ENCODE data around the gene ATP2C1. TPM values are rescaled to one million over a fixed set of nuclear protein-coding genes. Genes with fewer than 3 reads are reported as not detected.

The ATP2C1 gene
- total and polyA plus RNA-seq, 2 of the 13 experiments (the other 11 are each of a cell fraction or from before 2014, with no cell fraction given) = 32.4 to 37.6 TPM

DNA sequence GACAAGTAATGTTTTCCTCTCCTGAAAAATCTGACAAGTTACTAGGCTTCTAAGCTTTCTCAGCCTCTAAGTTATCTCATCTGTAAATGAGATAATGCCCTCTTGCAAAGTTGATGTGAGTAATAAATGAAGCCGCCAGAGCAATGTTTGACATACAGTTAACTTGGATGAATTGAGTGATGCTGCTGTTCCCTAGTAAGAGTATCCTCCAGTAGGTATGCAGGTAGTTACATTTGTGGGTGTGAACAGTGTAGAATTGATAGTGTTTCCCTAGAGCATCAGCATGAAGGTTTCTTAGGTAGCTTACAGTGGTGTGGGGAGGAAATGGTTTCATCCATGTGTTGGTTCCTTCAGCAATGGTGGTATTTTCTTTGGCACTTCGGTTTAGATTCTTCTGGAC is 3.4 kb downstream of the ATP2C1 start (continued):
- TF ChIP-seq, protein P1, sequence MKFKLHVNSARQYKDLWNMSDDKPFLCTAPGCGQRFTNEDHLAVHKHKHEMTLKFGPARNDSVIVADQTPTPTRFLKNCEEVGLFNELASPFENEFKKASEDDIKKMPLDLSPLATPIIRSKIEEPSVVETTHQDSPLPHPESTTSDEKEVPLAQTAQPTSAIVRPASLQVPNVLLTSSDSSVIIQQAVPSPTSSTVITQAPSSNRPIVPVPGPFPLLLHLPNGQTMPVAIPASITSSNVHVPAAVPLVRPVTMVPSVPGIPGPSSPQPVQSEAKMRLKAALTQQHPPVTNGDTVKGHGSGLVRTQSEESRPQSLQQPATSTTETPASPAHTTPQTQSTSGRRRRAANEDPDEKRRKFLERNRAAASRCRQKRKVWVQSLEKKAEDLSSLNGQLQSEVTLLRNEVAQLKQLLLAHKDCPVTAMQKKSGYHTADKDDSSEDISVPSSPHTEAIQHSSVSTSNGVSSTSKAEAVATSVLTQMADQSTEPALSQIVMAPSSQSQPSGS (CRISPR knock-in tag; IDR thresholded peaks at IDR 0.05) = no peak
- TF ChIP-seq, protein P2, sequence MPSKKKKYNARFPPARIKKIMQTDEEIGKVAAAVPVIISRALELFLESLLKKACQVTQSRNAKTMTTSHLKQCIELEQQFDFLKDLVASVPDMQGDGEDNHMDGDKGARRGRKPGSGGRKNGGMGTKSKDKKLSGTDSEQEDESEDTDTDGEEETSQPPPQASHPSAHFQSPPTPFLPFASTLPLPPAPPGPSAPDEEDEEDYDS (CRISPR knock-in tag; IDR thresholded peaks at IDR 0.05) = no peak
- no peak for TF ChIP-seq POLR2AphosphoS2 (IDR thresholded peaks at IDR 0.05; ENCODE audit: low read depth, low read length)

DNA sequence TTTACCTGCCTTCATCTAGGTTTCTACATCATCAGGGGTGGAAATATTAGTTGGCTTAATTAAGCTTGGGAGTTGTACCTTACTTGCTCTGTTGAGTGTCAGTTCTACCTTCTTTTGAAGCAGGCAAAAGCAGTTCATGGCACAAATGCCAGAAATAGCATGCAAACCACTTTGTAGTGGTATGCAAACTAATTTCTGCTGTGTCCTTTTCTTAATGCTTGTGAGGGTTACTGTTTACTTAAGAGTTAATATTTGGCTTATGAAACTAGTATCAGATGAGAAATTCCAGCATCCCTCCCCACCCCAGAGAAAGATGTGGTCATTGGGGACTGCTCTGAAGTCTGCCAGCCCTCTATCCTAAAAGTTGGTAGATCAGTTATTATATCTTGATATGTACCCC is 7.1 kb downstream of the ATP2C1 start:
- Histone ChIP-seq H4K20me1 (ENCODE audit: insufficient read depth, low read length) (no peaks in the 10 kb centered on the region), H3K4me2 (ENCODE audit: low read depth, low read length) (no peak overlapping the region), H3K79me2 (ENCODE audit: insufficient read depth, low read length) (peaks cover 73% of the 10 kb centered on the region), H3K4me1 (ENCODE audit: insufficient read depth, low read length) (peaks cover 36% of the 10 kb centered on the region), H3K27ac (ENCODE audit: extremely low read length, insufficient read depth, low read length) (no peak overlapping the region), H3K4me3 (replicated peaks in 1 of 3; ENCODE audit: insufficient read depth in 1 of 3, low read depth in 2 of 3, low read length in 3 of 3) (no peak overlapping the region), H3K36me3 (replicated peaks in 1 of 2; ENCODE audit: control insufficient read depth in 1 of 2, insufficient read depth in 2 of 2, low read length in 2 of 2) (no peaks in the 10 kb centered on the region), H3K27me3 (ENCODE audit: control insufficient read depth in 1 of 2, insufficient read depth in 2 of 2, low read length in 2 of 2) (no peaks in the 10 kb centered on the region), H2AFZ (ENCODE audit: low read length) (no peak overlapping the region), H3K9ac (ENCODE audit: insufficient read depth, low read depth, low read length) (no peak overlapping the region), H3K9me3 (ENCODE audit: low read length) (no peaks in the 10 kb centered on the region)
- intact Hi-C loops (cut with micrococcal nuclease; ENCODE audit: unreplicated experiment) (no loop called here), in situ Hi-C loops (cut with HindIII; ENCODE audit: extremely low pct_ligation_motif_present, low pct_unique_long_range_greater_than_20kb) (no loop called here)
- FAIRE-seq (no peak), DNase-seq (ENCODE audit: low spot score) (peak; percentile 3), ATAC-seq (no peak)
- no TSS peak for BruUV-seq (replicated peaks)
- ChIA-PET CTCF (ENCODE audit: low intra/inter-chr PET ratio, low total read pairs) (no interaction called here), POLR2A (no interaction called here)
- TF ChIP-seq RAD21 (CRISPR knock-in tag; IDR thresholded peaks at IDR 0.05) (no peak), ZNF746 (CRISPR knock-in tag; IDR thresholded peaks at IDR 0.05) (no peak), NCOA2 (CRISPR knock-in tag; IDR thresholded peaks at IDR 0.05) (no peak), HOXA3 (CRISPR knock-in tag; IDR thresholded peaks at IDR 0.05) (no peak), MEIS1 (CRISPR knock-in tag; IDR thresholded peaks at IDR 0.05; ENCODE audit: borderline replicate concordance) (no peak), NR2F2 (IDR thresholded peaks at IDR 0.05; ENCODE audit: borderline replicate concordance, low read depth) (no peak)
- TF ChIP-seq, protein P3, sequence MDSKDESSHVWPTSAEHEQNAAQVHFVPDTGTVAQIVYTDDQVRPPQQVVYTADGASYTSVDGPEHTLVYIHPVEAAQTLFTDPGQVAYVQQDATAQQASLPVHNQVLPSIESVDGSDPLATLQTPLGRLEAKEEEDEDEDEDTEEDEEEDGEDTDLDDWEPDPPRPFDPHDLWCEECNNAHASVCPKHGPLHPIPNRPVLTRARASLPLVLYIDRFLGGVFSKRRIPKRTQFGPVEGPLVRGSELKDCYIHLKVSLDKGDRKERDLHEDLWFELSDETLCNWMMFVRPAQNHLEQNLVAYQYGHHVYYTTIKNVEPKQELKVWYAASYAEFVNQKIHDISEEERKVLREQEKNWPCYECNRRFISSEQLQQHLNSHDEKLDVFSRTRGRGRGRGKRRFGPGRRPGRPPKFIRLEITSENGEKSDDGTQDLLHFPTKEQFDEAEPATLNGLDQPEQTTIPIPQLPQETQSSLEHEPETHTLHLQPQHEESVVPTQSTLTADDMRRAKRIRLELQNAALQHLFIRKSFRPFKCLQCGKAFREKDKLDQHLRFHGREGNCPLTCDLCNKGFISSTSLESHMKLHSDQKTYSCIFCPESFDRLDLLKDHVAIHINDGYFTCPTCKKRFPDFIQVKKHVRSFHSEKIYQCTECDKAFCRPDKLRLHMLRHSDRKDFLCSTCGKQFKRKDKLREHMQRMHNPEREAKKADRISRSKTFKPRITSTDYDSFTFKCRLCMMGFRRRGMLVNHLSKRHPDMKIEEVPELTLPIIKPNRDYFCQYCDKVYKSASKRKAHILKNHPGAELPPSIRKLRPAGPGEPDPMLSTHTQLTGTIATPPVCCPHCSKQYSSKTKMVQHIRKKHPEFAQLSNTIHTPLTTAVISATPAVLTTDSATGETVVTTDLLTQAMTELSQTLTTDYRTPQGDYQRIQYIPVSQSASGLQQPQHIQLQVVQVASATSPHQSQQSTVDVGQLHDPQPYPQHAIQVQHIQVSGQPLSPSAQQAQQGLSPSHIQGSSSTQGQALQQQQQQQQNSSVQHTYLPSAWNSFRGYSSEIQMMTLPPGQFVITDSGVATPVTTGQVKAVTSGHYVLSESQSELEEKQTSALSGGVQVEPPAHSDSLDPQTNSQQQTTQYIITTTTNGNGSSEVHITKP (CRISPR knock-in tag; IDR thresholded peaks at IDR 0.05; ENCODE audit: low read depth) = no peak
- TF ChIP-seq, protein P4, sequence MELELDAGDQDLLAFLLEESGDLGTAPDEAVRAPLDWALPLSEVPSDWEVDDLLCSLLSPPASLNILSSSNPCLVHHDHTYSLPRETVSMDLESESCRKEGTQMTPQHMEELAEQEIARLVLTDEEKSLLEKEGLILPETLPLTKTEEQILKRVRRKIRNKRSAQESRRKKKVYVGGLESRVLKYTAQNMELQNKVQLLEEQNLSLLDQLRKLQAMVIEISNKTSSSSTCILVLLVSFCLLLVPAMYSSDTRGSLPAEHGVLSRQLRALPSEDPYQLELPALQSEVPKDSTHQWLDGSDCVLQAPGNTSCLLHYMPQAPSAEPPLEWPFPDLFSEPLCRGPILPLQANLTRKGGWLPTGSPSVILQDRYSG (CRISPR knock-in tag; IDR thresholded peaks at IDR 0.05) = no peak
- TF ChIP-seq, protein P5, sequence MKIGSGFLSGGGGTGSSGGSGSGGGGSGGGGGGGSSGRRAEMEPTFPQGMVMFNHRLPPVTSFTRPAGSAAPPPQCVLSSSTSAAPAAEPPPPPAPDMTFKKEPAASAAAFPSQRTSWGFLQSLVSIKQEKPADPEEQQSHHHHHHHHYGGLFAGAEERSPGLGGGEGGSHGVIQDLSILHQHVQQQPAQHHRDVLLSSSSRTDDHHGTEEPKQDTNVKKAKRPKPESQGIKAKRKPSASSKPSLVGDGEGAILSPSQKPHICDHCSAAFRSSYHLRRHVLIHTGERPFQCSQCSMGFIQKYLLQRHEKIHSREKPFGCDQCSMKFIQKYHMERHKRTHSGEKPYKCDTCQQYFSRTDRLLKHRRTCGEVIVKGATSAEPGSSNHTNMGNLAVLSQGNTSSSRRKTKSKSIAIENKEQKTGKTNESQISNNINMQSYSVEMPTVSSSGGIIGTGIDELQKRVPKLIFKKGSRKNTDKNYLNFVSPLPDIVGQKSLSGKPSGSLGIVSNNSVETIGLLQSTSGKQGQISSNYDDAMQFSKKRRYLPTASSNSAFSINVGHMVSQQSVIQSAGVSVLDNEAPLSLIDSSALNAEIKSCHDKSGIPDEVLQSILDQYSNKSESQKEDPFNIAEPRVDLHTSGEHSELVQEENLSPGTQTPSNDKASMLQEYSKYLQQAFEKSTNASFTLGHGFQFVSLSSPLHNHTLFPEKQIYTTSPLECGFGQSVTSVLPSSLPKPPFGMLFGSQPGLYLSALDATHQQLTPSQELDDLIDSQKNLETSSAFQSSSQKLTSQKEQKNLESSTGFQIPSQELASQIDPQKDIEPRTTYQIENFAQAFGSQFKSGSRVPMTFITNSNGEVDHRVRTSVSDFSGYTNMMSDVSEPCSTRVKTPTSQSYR (CRISPR knock-in tag; IDR thresholded peaks at IDR 0.05; ENCODE audit: borderline replicate concordance) = no peak
- TF ChIP-seq, protein P6, sequence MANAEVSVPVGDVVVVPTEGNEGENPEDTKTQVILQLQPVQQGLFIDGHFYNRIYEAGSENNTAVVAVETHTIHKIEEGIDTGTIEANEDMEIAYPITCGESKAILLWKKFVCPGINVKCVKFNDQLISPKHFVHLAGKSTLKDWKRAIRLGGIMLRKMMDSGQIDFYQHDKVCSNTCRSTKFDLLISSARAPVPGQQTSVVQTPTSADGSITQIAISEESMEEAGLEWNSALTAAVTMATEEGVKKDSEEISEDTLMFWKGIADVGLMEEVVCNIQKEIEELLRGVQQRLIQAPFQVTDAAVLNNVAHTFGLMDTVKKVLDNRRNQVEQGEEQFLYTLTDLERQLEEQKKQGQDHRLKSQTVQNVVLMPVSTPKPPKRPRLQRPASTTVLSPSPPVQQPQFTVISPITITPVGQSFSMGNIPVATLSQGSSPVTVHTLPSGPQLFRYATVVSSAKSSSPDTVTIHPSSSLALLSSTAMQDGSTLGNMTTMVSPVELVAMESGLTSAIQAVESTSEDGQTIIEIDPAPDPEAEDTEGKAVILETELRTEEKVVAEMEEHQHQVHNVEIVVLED (CRISPR knock-in tag; IDR thresholded peaks at IDR 0.05; ENCODE audit: borderline replicate concordance) = no peak

Data from HepG2 (cell line).